OCI-LY1 (cell line): ENCODE measurements around the gene HDAC9.
"Not testable (repeated sequence)": the region's sequence is repeated elsewhere in the genome, so short reads cannot be mapped to it uniquely, and the experiment has no call there.

Source experiments
- H2AFZ ChIP-seq: fragments of 200-600 bp; sonication (generic), shearing (Covaris generic); 2 replicates; pipeline ENCODE4 v1.6.0; 2014; ENCODE audit warnings: antibody characterized with exemption, mild to moderate bottlenecking, low read length
- H3F3A ChIP-seq: fragments of 200-600 bp; sonication (generic), shearing (Covaris generic); 2 replicates; pipeline ENCODE4 v1.6.0; 2014; ENCODE audit warnings: mild to moderate bottlenecking, antibody characterized with exemption, low read length, moderate library complexity; ENCODE audit not compliant: insufficient read depth
- H3K27ac ChIP-seq: fragments of 200-600 bp; sonication (generic); 2 replicates; pipeline ENCODE4 v1.5.1; 2014; ENCODE audit warnings: low read length, mixed run types, mild to moderate bottlenecking, low read depth; ENCODE audit not compliant: poor library complexity, severe bottlenecking
- H3K27me3 ChIP-seq: fragments of 200-600 bp; sonication (generic); 2 replicates; pipeline ENCODE4 v1.6.0; 2014; ENCODE audit warnings: antibody characterized with exemption, mild to moderate bottlenecking, low read length, moderate library complexity; ENCODE audit not compliant: insufficient read depth
- H3K36me3 ChIP-seq: fragments of 200-600 bp; sonication (generic); 2 replicates; pipeline ENCODE4 v1.6.1; 2014; ENCODE audit warnings: mild to moderate bottlenecking, antibody characterized with exemption, low read length, moderate library complexity, mixed read lengths; ENCODE audit not compliant: insufficient read depth
- H3K4me1 ChIP-seq: fragments of 200-600 bp; sonication (generic); 2 replicates; pipeline ENCODE4 v1.5.1; 2014; ENCODE audit warnings: mild to moderate bottlenecking, low read length, moderate library complexity; ENCODE audit not compliant: insufficient read depth, severe bottlenecking
- H3K4me2 ChIP-seq: fragments of 200-600 bp; sonication (generic), shearing (Covaris generic); 2 replicates; pipeline ENCODE4 v1.6.1; 2014; ENCODE audit warnings: low read length
- H3K4me3 ChIP-seq: fragments of 200-600 bp; sonication (generic); 2 replicates; pipeline ENCODE4 v1.5.1; 2014; ENCODE audit warnings: low read length, low read depth, mild to moderate bottlenecking, mixed read lengths; ENCODE audit not compliant: poor library complexity, severe bottlenecking
- H3K79me2 ChIP-seq: fragments of 200-600 bp; shearing (Covaris generic); 2 replicates; pipeline ENCODE4 v1.6.1; 2016; ENCODE audit warnings: mixed run types, low read length, mixed read lengths; ENCODE audit not compliant: insufficient read depth
- H3K9ac ChIP-seq: fragments of 200-600 bp; sonication (generic), shearing (Covaris generic); 2 replicates; pipeline ENCODE4 v1.6.1; 2014; ENCODE audit warnings: mild to moderate bottlenecking, low read length, mixed read lengths
- H3K9me2 ChIP-seq: fragments of 200-600 bp; sonication (generic), shearing (Covaris generic); 2 replicates; pipeline ENCODE4 v1.6.1; 2014; ENCODE audit warnings: low read depth, mild to moderate bottlenecking, low read length, mixed read lengths
- H3K9me3 ChIP-seq: fragments of 200-600 bp; shearing (Covaris generic); 2 replicates; pipeline ENCODE4 v1.6.1; 2014; ENCODE audit warnings: low read length, mixed read lengths
- H4K20me1 ChIP-seq: fragments of 200-600 bp; sonication (generic), shearing (Covaris generic); 2 replicates; pipeline ENCODE4 v1.6.0; 2016; ENCODE audit warnings: mild to moderate bottlenecking, low read length; ENCODE audit not compliant: insufficient read depth
- EZH2 ChIP-seq: fragments of 200-600 bp; sonication (generic), shearing (Covaris generic); IDR thresholded peaks from 2 replicates; pipeline ENCODE4 v1.8.0; 2017; ENCODE audit warnings: borderline replicate concordance, mixed run types, mild to moderate bottlenecking, antibody characterized with exemption, low read length, moderate library complexity, mixed read lengths
- TF ChIP-seq, protein P1 (sequence below): fragments of 200-600 bp; sonication (generic), shearing (Covaris generic); IDR thresholded peaks from 2 replicates; pipeline ENCODE4 v1.5.1; 2017; ENCODE audit warnings: mild to moderate bottlenecking, antibody characterized with exemption, low read length, moderate library complexity, mixed read lengths

Gene HDAC9

DNA sequence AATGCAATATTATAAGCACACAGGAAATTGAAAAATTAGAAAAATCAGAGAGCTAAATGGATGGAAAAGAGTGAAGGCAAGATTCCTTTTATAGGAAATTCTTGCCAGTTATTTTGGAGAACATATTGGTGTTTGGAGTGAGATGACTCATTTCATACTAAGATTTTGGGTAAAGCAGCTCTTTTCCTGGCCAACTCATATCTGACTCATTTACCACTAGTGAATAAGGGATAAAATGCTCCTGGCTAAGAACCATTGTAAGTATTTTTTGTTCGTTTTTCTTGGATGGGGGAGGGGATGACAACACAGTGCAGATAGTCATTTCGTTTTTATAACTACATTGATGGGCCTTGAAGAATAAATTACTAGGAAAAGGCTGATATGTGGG lies 482.6 kb downstream of the HDAC9 start:
- H2AFZ ChIP-seq, result no peak overlapping the region
- H3K27me3 ChIP-seq, result no peaks in the 10 kb centered on the region
- no peaks in the 10 kb centered on the region for H3K79me2 ChIP-seq
- H3K36me3 ChIP-seq, result no peaks in the 10 kb centered on the region
- no peak overlapping the region for H3K27ac ChIP-seq
- no peaks in the 10 kb centered on the region for H3K9me3 ChIP-seq
- H3K4me3 ChIP-seq, result no peak overlapping the region
- no peak overlapping the region for H3K4me2 ChIP-seq
- TF ChIP-seq, protein P1, sequence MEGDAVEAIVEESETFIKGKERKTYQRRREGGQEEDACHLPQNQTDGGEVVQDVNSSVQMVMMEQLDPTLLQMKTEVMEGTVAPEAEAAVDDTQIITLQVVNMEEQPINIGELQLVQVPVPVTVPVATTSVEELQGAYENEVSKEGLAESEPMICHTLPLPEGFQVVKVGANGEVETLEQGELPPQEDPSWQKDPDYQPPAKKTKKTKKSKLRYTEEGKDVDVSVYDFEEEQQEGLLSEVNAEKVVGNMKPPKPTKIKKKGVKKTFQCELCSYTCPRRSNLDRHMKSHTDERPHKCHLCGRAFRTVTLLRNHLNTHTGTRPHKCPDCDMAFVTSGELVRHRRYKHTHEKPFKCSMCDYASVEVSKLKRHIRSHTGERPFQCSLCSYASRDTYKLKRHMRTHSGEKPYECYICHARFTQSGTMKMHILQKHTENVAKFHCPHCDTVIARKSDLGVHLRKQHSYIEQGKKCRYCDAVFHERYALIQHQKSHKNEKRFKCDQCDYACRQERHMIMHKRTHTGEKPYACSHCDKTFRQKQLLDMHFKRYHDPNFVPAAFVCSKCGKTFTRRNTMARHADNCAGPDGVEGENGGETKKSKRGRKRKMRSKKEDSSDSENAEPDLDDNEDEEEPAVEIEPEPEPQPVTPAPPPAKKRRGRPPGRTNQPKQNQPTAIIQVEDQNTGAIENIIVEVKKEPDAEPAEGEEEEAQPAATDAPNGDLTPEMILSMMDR, result no peak
- no peak for TF ChIP-seq EZH2
- no peak overlapping the region for H3K9ac ChIP-seq
- no peaks in the 10 kb centered on the region for H3K4me1 ChIP-seq
- H4K20me1 ChIP-seq, result no peaks in the 10 kb centered on the region
- H3F3A ChIP-seq, result no peaks in the 10 kb centered on the region
- H3K9me2 ChIP-seq, result no peaks in the 10 kb centered on the region

DNA sequence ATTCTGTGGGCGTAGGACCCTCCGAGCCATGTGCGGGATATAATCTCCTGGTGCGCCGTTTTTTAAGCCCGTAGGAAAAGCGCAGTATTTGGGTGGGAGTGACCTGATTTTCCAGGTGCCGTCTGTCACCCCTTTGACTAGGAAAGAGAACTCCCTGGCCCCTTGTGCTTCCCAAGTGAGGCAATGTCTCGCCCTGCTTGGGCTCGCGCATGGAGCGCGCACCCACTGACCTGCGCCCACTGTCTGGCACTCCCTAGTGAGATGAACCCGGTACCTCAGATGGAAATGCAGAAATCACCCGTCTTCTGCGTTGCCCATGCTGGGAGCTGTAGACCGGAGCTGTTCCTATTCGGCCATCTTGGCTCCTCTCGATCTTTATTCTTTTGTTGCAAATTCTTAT lies 495.2 kb downstream of the HDAC9 start:
- not testable (repeated sequence) for H3K9me2 ChIP-seq, H3K4me1 ChIP-seq, H3K9me3 ChIP-seq, H3F3A ChIP-seq, H3K4me3 ChIP-seq, H4K20me1 ChIP-seq, H3K36me3 ChIP-seq, H3K79me2 ChIP-seq, H2AFZ ChIP-seq, H3K9ac ChIP-seq, H3K4me2 ChIP-seq, H3K27me3 ChIP-seq, H3K27ac ChIP-seq

DNA sequence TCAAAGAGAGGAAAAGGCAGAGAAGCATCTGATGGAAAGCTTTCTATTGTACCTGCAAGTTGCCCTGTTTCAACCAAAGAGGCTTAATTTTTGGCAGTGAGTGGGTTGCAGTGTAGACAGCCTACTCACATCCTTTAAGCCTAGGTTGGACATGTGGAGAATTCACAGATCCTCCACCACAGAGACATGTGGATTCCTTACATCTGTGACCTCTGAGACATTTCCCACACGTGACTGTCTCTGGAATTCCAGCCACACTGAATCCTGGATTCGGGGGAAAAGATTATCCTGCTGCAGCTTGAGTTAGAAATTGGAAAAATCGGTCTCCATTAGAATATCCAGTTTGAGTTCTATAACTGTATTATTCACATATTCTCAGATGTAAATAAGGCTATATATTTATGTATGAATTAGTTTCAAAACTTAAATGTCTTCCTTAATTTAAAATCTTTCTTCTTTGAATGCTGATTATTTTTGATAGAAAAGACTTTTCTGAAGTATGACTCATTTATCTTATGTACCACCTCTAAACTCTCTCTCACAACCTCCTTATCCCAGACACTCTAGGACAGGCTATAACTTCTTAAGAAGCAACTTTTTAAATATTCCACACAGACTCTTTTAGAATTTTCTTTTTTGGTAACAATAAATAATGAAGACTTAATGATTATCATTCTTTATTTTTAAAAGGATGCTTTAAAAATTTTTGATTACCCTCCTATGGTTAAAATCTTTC lies 498.6 kb downstream of the HDAC9 start:
- TF ChIP-seq, protein P1, result no peak
- no peak for TF ChIP-seq EZH2
- Histone ChIP-seq H3K4me1 (no peaks in the 10 kb centered on the region), H3K9me2 (no peaks in the 10 kb centered on the region), H3K4me3 (no peak overlapping the region), H3K27me3 (no peaks in the 10 kb centered on the region), H2AFZ (no peak overlapping the region), H3K4me2 (no peak overlapping the region), H3K27ac (no peak overlapping the region), H3K79me2 (no peaks in the 10 kb centered on the region), H4K20me1 (no peaks in the 10 kb centered on the region), H3K36me3 (no peaks in the 10 kb centered on the region), H3K9ac (no peak overlapping the region), H3K9me3 (no peaks in the 10 kb centered on the region), H3F3A (no peaks in the 10 kb centered on the region)

DNA sequence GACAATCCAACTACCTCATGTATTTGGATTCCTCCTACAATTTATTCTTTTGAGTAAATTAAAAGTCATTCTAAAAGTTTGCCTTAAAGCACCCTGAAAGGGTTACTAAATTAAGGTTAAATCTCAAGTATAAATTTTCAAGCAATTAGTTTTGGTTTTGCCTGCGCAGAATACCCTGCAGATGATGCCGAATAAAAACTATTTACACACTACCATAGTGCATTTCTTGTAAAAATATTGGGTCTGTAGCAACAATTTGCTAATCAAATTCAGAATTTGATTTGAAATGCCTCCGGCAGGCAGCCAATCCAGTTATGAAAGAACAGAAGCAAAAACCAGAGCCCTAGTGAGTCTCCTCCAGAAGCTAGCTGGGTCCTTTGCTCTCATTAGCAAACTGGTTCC lies 499.7 kb downstream of the HDAC9 start:
- no peaks in the 10 kb centered on the region for H3K27me3 ChIP-seq
- H3K36me3 ChIP-seq, result no peaks in the 10 kb centered on the region
- no peaks in the 10 kb centered on the region for H3K9me3 ChIP-seq
- H3K79me2 ChIP-seq, result no peaks in the 10 kb centered on the region
- no peak overlapping the region for H3K4me2 ChIP-seq
- H3K4me1 ChIP-seq, result no peaks in the 10 kb centered on the region
- H3K27ac ChIP-seq, result no peak overlapping the region
- H3K9ac ChIP-seq, result no peak overlapping the region
- no peaks in the 10 kb centered on the region for H4K20me1 ChIP-seq
- no peak overlapping the region for H3K4me3 ChIP-seq
- H3K9me2 ChIP-seq, result no peaks in the 10 kb centered on the region
- no peak overlapping the region for H2AFZ ChIP-seq
- H3F3A ChIP-seq, result no peaks in the 10 kb centered on the region
- TF ChIP-seq, protein P1, result no peak
- TF ChIP-seq EZH2, result no peak
